Right atrium auricular region (tissue), 2 donors: ENCODE measurements around the gene RNFT2. TPM values are rescaled to one million over a fixed set of nuclear protein-coding genes. Genes with fewer than 3 reads are reported as not detected.
"Not testable (repeated sequence)": the region's sequence is repeated elsewhere in the genome, so short reads cannot be mapped to it uniquely, and the experiment has no call there.

Experiments used
- DNase-seq: peaks from one replicate; pipeline ENCODE4 v3.0.0-alpha.2; 2019; ENCODE audit warnings: low spot score
- H3K27ac ChIP-seq, 2 donors: fragments of 200-600 bp; sonication (generic); 1 replicate in 1 of 2; 2 replicates in 1 of 2; pipeline ENCODE4 v1.5.1; 2016 to 2019
- H3K27me3 ChIP-seq, 2 donors: fragments of 200-600 bp; sonication (generic); one replicate each; pipeline versions ENCODE4 v1.5.1 to v1.6.0; 2017 to 2019
- H3K36me3 ChIP-seq: fragments of 200-600 bp; sonication (generic); one replicate; pipeline ENCODE4 v1.5.1; 2016
- H3K4me1 ChIP-seq, 2 donors: fragments of 200-600 bp; sonication (generic); one replicate each; pipeline versions ENCODE4 v1.5.1 to v1.6.0; 2017 to 2019
- H3K4me3 ChIP-seq, 2 donors: fragments of 200-600 bp; sonication (generic); 1 replicate in 1 of 2; 2 replicates in 1 of 2; pipeline ENCODE4 v1.5.1; 2017 to 2019; ENCODE audit warnings: mild to moderate bottlenecking in 1 of 2, moderate library complexity in 1 of 2
- H3K9me3 ChIP-seq, 2 donors: fragments of 200-600 bp; sonication (generic); one replicate each; pipeline ENCODE4 v1.5.1; 2019
- total RNA-seq, 2 donors: library from RNA; depleted of rRNA; stranded (reverse); fragments of >200 nt; gene quantifications; one replicate each; pipeline ENCODE4 v1.1.0, GENCODE V29; 2016
- TF ChIP-seq, protein P1 (sequence below), 2 donors: fragments of 200-600 bp; sonication (generic); IDR thresholded peaks; one replicate each; pipeline ENCODE4 v1.5.1; 2019; ENCODE audit warnings: antibody characterized with exemption in 2 of 2

Gene RNFT2
- total RNA-seq, 2 donors from 2014 or later, result 0.89 to 1.1 TPM

DNA sequence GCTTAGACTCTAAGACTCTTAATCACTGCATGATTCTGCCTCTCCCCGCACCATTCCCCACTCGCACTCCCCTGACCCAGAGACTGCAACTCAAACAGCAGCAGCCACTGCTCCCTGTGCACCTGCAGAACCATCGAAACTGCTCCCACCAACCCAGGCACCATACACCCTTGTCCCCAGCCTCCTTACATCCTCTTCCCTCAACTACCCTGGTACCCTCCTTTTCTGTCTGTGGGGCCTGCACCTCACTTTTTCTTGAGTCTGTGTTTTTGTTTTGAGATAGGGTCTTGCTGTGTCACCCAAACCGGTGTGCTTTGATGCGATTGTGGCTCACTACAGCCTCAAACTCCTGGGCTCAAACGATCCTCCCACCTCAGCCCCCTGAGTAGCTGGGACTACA lies 69.4 kb downstream of the RNFT2 start:
- no peaks in the 10 kb centered on the region for H3K27me3 ChIP-seq
- TF ChIP-seq, protein P1, sequence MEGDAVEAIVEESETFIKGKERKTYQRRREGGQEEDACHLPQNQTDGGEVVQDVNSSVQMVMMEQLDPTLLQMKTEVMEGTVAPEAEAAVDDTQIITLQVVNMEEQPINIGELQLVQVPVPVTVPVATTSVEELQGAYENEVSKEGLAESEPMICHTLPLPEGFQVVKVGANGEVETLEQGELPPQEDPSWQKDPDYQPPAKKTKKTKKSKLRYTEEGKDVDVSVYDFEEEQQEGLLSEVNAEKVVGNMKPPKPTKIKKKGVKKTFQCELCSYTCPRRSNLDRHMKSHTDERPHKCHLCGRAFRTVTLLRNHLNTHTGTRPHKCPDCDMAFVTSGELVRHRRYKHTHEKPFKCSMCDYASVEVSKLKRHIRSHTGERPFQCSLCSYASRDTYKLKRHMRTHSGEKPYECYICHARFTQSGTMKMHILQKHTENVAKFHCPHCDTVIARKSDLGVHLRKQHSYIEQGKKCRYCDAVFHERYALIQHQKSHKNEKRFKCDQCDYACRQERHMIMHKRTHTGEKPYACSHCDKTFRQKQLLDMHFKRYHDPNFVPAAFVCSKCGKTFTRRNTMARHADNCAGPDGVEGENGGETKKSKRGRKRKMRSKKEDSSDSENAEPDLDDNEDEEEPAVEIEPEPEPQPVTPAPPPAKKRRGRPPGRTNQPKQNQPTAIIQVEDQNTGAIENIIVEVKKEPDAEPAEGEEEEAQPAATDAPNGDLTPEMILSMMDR (IDR thresholded peaks at IDR 0.05), result no peak
- DNase-seq, result no peak
- H3K27ac ChIP-seq, result no peak overlapping the region
- H3K36me3 ChIP-seq, result no peaks in the 10 kb centered on the region
- H3K4me1 ChIP-seq, result no peaks in the 10 kb centered on the region
- no peaks in the 10 kb centered on the region for H3K9me3 ChIP-seq
- H3K4me3 ChIP-seq, result no peak overlapping the region

DNA sequence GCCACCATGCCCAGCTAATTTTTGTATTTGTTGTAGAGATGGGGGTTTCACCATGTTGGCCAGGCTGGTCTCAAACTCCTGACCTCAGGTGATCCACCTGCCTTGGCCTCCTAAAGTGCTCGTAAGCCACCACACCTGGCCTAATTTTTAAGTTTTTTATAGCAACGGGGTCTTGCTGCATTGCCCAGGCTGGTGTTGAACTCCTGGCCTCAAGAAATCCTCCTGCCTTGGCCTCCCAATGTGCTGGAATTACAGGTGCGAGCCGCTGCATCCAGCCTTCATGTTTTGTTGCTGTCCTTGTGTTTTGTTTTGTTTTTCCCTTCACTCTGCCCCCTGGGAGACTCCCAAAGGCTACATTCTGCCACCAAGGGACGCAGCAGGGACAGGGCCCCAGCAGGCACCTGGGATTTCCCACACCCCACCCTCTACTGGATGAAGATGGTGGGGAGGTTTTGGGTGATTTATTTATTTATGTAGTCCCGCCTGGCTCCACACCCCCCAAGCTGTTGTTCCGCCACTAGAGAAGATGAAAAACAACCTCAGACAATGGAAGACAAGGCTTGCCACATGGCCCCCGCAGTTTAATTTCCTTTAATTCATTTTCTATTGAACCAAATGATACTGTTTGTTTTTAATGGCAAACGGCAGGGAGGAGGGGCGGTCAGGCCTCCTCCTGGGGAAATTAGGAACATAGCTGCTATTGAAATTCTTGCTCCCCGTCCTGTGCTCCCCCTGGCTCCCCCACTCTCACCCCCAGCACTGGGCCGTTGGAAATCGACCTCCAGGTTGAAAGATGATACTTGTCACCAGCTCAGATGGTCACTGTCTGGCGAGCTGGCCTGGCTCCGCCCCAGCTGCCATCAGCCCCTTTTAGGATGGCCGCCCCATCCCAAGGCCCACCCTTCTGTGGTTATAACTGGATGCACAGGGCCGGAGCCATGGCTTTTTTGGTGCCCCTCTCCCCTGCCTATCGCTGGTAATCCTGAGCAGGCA lies 70.3 kb downstream of the RNFT2 start:
- Histone ChIP-seq H3K4me3 (no peak overlapping the region), H3K36me3 (no peaks in the 10 kb centered on the region)
- TF ChIP-seq, protein P1 (IDR thresholded peaks at IDR 0.05), result no peak

DNA sequence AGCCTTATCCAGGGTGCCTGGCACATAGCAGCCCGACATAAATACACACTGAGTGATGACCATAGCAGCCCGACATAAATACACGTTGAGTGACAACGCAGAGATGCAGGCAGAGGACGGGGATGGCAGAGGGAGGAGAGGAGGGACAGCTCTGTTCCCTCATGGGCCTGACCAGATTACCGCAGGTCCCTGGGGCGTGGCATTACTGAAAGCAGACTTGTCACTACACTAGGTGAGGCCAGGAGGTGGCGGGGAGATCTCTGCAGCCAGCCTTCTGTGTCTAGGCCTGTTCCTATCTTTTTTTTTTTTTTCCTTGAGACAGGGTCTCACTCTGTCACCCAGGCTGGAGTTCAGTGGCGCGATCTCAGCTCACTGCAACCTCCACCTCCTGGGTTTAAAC lies 74.1 kb downstream of the RNFT2 start:
- Histone ChIP-seq H3K27me3 (no peaks in the 10 kb centered on the region), H3K4me1 (no peaks in the 10 kb centered on the region), H3K36me3 (no peaks in the 10 kb centered on the region), H3K4me3 (no peak overlapping the region), H3K27ac (no peak overlapping the region), H3K9me3 (no peaks in the 10 kb centered on the region)
- DNase-seq, result no peak
- TF ChIP-seq, protein P1 (IDR thresholded peaks at IDR 0.05), result no peak

More for the DNA sequence above, 70.3 kb downstream of the RNFT2 start:
- DNase-seq, result no peak
- H3K4me1 ChIP-seq, result no peaks in the 10 kb centered on the region
- H3K27ac ChIP-seq, result no peak overlapping the region
- H3K27me3 ChIP-seq, result no peaks in the 10 kb centered on the region
- H3K9me3 ChIP-seq, result no peaks in the 10 kb centered on the region

DNA sequence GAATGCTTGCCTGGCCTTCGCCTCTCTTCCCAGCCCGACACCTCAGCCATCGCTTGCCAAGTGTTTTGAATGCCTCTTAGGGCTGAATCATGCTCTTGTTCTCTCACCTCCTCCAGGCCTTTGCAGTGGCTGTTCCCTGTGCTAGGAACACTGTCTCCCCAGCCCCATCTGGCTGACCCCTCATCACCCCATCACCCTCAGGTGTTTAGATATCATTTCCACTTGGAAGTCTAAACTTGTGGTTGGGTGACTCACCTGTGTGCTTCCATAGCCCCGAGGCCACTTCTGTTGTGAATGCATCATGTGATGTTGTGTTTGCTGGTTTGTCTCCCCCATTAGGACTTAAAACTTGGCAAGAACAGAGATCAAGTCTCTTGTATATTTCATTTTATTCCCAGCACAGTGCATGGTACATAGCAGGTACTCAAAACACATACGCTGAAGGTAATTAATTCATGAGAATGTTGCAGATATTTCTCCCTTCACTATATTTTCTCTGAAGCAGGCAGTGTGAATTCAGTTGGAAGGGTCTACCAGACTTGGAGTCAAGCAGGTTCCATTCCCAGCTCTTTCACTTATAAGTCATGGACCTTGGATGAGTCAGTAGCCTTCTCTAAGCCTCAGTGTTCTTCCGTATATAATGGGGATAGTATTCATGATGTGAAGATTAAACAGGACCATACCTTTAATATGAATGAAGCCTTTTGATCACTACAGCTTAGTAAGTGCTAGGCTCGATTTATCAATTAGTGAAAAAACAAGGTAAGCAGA lies 75.3 kb downstream of the RNFT2 start:
- H3K4me3 ChIP-seq, result no peak overlapping the region
- peaks cover 0 to 6% of the 10 kb centered on the region in 2 donors for H3K4me1 ChIP-seq
- no peak overlapping the region for H3K27ac ChIP-seq
- TF ChIP-seq, protein P1 (IDR thresholded peaks at IDR 0.05), result no peak
- no peaks in the 10 kb centered on the region for H3K27me3 ChIP-seq
- no peaks in the 10 kb centered on the region for H3K9me3 ChIP-seq
- DNase-seq, result no peak
- no peaks in the 10 kb centered on the region for H3K36me3 ChIP-seq

DNA sequence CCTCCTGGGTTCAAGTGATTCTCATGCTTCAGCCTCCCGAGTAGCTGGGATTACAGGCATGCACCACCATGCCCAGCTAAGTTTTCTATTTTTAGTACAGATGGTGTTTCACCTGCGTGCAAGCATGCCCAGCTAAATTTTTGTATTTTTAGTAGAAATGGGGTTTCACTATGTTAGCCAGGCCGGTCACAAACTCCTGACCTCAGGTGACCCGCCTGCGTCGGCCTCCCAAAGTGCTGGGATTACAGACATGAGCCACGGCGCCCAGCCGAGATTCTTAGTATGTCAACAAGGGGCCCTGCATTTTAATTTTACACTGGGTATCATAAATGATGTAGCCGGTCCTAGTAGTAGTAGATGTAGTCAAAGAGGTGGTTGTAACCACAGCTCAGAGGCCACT lies 76.7 kb downstream of the RNFT2 start:
- H3K27ac ChIP-seq, H3K36me3 ChIP-seq, H3K4me3 ChIP-seq, DNase-seq, H3K27me3 ChIP-seq, H3K9me3 ChIP-seq: not testable (repeated sequence)
- peaks cover 0 to 12% of the 10 kb centered on the region in 2 donors for H3K4me1 ChIP-seq

DNA sequence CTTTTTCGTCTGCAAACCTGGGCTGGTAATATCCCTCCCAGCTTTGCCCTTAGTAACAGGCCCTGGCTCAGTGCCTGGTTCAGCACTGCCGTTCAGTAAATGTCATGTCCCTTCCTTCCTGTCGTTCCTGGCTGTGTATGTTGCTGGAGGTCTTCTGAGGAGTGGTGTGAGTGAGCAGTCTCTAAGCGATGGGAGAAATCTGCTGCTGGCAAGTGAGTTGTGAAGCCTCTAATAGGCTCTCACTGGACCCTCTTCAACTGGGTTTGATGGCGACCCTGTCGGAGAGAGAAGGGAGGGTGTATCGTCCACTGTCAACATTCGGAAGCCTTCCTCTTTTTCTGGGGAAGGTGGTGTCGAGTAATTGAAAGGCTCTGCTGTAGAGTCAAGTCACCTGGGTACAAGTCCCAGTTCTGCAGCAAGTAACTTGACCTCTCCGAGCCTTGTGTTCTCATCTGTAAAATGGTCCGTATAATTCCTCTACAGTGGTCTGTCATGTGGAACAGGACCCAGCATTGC lies 80.3 kb downstream of the RNFT2 start:
- Histone ChIP-seq H3K27me3 (no peaks in the 10 kb centered on the region), H3K4me1 (peaks cover 0 to 12% of the 10 kb centered on the region in 2 donors), H3K9me3 (no peaks in the 10 kb centered on the region), H3K4me3 (peak overlapping the region; percentile 56 to 72), H3K27ac (peak overlapping the region; percentile 92 to 96), H3K36me3 (no peaks in the 10 kb centered on the region)
- TF ChIP-seq, protein P1 (IDR thresholded peaks at IDR 0.05), result no peak
- DNase-seq, result peak; percentile 73
